KBM-7 (cell line): Measurements from ENCODE around the gene AFAP1L1.

Source experiments
- DNase-seq: peaks from one replicate; pipeline ENCODE4 v3.0.0-alpha.2; 2015
- in situ Hi-C: fragments of 300-500 bp; cut with MboI; formaldehyde crosslinking; loops from 2 replicates; pipeline ENCODE4 v1.14.3; 2020; ENCODE audit warnings: low sequenced_read_pairs, low pct_unique_long_range_greater_than_20kb, mixed read lengths

The AFAP1L1 gene

GRCh38 chr5:149362541-149362940, 90.9 kb downstream of the AFAP1L1 start:
- in situ Hi-C loops, result no loop called here

GRCh38 chr5:149363358-149363757, 91.7 kb downstream of the AFAP1L1 start:
- in situ Hi-C loops, result no loop called here
- peak; percentile 55 for DNase-seq

More at GRCh38 chr5:149362541-149362940, 90.9 kb downstream of the AFAP1L1 start:
- DNase-seq, result no peak

- no peak for DNase-seq
- in situ Hi-C loops, result no loop called here
These were observed 92.3 kb downstream of the AFAP1L1 start for GRCh38 chr5:149363936-149364335.

- in situ Hi-C loops, result no loop called here
- no peak for DNase-seq
These were observed 93.1 kb downstream of the AFAP1L1 start for GRCh38 chr5:149364719-149365118.

- in situ Hi-C loops, result no loop called here
- DNase-seq, result no peak
These were observed 93.8 kb downstream of the AFAP1L1 start for GRCh38 chr5:149365418-149365817.

GRCh38 chr5:149366169-149366729, 94.6 kb downstream of the AFAP1L1 start:
- no peak for DNase-seq
- in situ Hi-C loops, result no loop called here

- DNase-seq, result peak; percentile 69
- in situ Hi-C loops, result no loop called here
These were observed 95.8 kb downstream of the AFAP1L1 start for GRCh38 chr5:149367249-149367971.

- in situ Hi-C loops, result no loop called here
- DNase-seq, result no peak
These were observed 96.5 kb downstream of the AFAP1L1 start for GRCh38 chr5:149367972-149368645.

- no peak for DNase-seq
- in situ Hi-C loops, result no loop called here
These were observed 99.2 kb downstream of the AFAP1L1 start for GRCh38 chr5:149370878-149371277.

- in situ Hi-C loops, result no loop called here
- peak; percentile 77 for DNase-seq
These were observed 99.8 kb downstream of the AFAP1L1 start for GRCh38 chr5:149371296-149371962.

GRCh38 chr5:149372076-149372795, 100.6 kb downstream of the AFAP1L1 start:
- in situ Hi-C loops, result no loop called here
- DNase-seq, result no peak

GRCh38 chr5:149372932-149373331, 101.3 kb downstream of the AFAP1L1 start:
- in situ Hi-C loops, result no loop called here
- no peak for DNase-seq

GRCh38 chr5:149374303-149374702, 102.6 kb downstream of the AFAP1L1 start:
- in situ Hi-C loops, result no loop called here
- DNase-seq, result no peak

GRCh38 chr5:149374801-149375200, 103.1 kb downstream of the AFAP1L1 start:
- in situ Hi-C loops, result no loop called here
- no peak for DNase-seq

GRCh38 chr5:149375434-149375833, 103.8 kb downstream of the AFAP1L1 start:
- in situ Hi-C loops, result no loop called here
- no peak for DNase-seq

GRCh38 chr5:149376104-149376503, 104.4 kb downstream of the AFAP1L1 start:
- in situ Hi-C loops, result no loop called here

GRCh38 chr5:149376711-149377447, 105.2 kb downstream of the AFAP1L1 start:
- in situ Hi-C loops, result no loop called here
- DNase-seq, result no peak

More at GRCh38 chr5:149376104-149376503, 104.4 kb downstream of the AFAP1L1 start:
- no peak for DNase-seq

- in situ Hi-C loops, result no loop called here
- no peak for DNase-seq
These were observed 106.7 kb downstream of the AFAP1L1 start for GRCh38 chr5:149378241-149378820.
